Measurements from ENCODE around the gene TBCCD1.
"Not testable (repeated sequence)": the region's sequence is repeated elsewhere in the genome, so short reads cannot be mapped to it uniquely, and the experiment has no call there.

- TF ChIP-seq CTCF, POLR2A (IDR thresholded peaks at IDR 0.05): not testable (repeated sequence)
These were observed 2.2 kb upstream of the TBCCD1 start for GRCh38 chr3:186569361-186569760.

Data from body of pancreas (tissue), 4 donors.